Stomach (tissue), 9 donors: ENCODE measurements around the gene PEPD. TPM values are rescaled to one million over a fixed set of nuclear protein-coding genes. Genes with fewer than 3 reads are reported as not detected.
"Not testable (repeated sequence)": the region's sequence is repeated elsewhere in the genome, so short reads cannot be mapped to it uniquely, and the experiment has no call there.

Source experiments
- DNase-seq, 2 donors: peaks; one replicate each; pipeline versions ENCODE4 v3.0.0 to v3.0.0-alpha.2; 2013 to 2019
- H3K27ac ChIP-seq, 5 donors: fragments of 200-600 bp in 4 of 5; sonication (generic) in 4 of 5; one replicate each; pipeline ENCODE4 v1.5.1; 2013 to 2019; ENCODE audit warnings: mild to moderate bottlenecking in 1 of 5, moderate library complexity in 1 of 5
- H3K27me3 ChIP-seq, 3 donors: fragments of 200-600 bp; sonication (generic); one replicate each; pipeline ENCODE4 v1.5.1; 2017 to 2019; ENCODE audit warnings: mixed run types in 1 of 3
- H3K36me3 ChIP-seq, 4 donors: fragments of 200-600 bp; sonication (generic); 1 replicate in 3 of 4; 2 replicates in 1 of 4; pipeline ENCODE4 v1.5.1; 2016 to 2019
- H3K4me1 ChIP-seq, 4 donors: fragments of 200-600 bp; sonication (generic); one replicate each; pipeline ENCODE4 v1.5.1; 2016 to 2019
- H3K4me3 ChIP-seq, 4 donors: fragments of 200-600 bp; sonication (generic) in 3 of 4; one replicate each; pipeline ENCODE4 v1.5.1; 2016 to 2019; ENCODE audit warnings: mild to moderate bottlenecking in 1 of 4
- H3K9me3 ChIP-seq, 4 donors: fragments of 200-600 bp; sonication (generic); one replicate each; pipeline ENCODE4 v1.5.1; 2016 to 2019
- EP300 ChIP-seq: sonication (generic); formaldehyde crosslinking; IDR thresholded peaks from one replicate; pipeline ENCODE4 v1.6.1; 2017; ENCODE audit warnings: antibody characterized with exemption
- POLR2A ChIP-seq, 4 donors: fragments of 450-650 bp; IDR thresholded peaks; one replicate each; pipeline ENCODE4 v1.6.1; 2016; ENCODE audit warnings: antibody characterized with exemption in 4 of 4, control low read depth in 2 of 4, mild to moderate bottlenecking in 1 of 4, moderate library complexity in 1 of 4
- POLR2AphosphoS5 ChIP-seq, 3 donors: sonication (generic); formaldehyde crosslinking; IDR thresholded peaks; one replicate each; pipeline ENCODE4 v1.6.1; 2016; ENCODE audit warnings: antibody characterized with exemption in 3 of 3
- WGBS, 5 donors: extraction: QIAGEN DNeasy Blood & Tissue Kit in 3 of 5; methylation state at CpG; one replicate each; pipeline versions ENCODE4 v1.1.5 to v1.1.7; 2013 to 2018; 5-methylcytosine and 5-hydroxymethylcytosine counted together
- intact Hi-C: fragments of 100-400 bp; cut with DNase I; formaldehyde crosslinking; loops from one replicate; pipeline ENCODE4 v1.15.1; 2023; ENCODE audit warnings: low total_unique reads
- polyA plus RNA-seq, 3 donors: library from polyadenylated mRNA; stranded (reverse); fragments of 200-250 nt; gene quantifications; one replicate each; pipeline ENCODE4 v1.2.3, GENCODE V29; 2013
- total RNA-seq, 5 donors: library from RNA; depleted of rRNA; stranded (reverse); fragments of >200 nt; gene quantifications; one replicate each; pipeline versions ENCODE4 v1.1.0 to v1.2.3, GENCODE V29; 2014 to 2016
- TF ChIP-seq, protein P1 (sequence below), 7 experiments: fragments of 450-650 bp in 4 of 7; fragments of 200-600 bp in 3 of 7; sonication (generic) in 3 of 7; IDR thresholded peaks; one replicate each; pipeline ENCODE4 v1.5.1; 2016 to 2019; ENCODE audit warnings: antibody characterized with exemption in 7 of 7, control low read depth in 2 of 7, mild to moderate bottlenecking in 1 of 7
- donor health status: healthy with polysubstance abuse.
- donor health status: Bipolar disorder and iron deficiency.
- donor health status: healthy.

The PEPD gene
- total and polyA plus RNA-seq, 8 donors: 8.8 to 99.4 (median 42.7) TPM

DNA sequence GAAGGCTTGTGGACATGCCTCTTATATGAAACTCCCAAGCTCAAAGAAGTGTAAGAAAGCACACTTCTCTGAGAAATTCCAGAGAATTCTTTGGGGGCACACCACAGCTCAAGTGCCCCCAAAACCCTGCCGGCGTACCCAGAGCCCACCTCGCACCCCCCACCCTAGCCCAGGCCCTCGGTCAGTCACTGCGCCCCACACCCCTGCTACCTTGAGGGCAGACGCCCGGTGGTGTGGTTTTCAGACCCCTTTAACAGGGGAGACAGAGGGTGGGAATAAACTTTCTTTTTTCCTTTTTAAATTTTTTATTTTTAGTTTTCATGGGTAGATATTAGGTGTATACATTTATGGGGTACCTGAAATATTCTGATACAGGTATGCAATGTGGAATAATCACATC, 29.5 kb downstream of the PEPD start:
- no peak for DNase-seq
- no peaks in the 10 kb centered on the region for H3K9me3 ChIP-seq
- no peaks in the 10 kb centered on the region for H3K27me3 ChIP-seq
- no peak overlapping the region for H3K4me3 ChIP-seq
- WGBS, 5 donors: 93 to 97% (median 95%) methylated on average over 7 of the region's 7 CpGs
- H3K27ac ChIP-seq: no peak overlapping the region
- H3K4me1 ChIP-seq: no peaks in the 10 kb centered on the region
- TF ChIP-seq EP300 (no peak), POLR2AphosphoS5 (IDR thresholded peaks at IDR 0.05) (no peak), POLR2A (IDR thresholded peaks at IDR 0.05) (no peak)
- TF ChIP-seq, protein P1, sequence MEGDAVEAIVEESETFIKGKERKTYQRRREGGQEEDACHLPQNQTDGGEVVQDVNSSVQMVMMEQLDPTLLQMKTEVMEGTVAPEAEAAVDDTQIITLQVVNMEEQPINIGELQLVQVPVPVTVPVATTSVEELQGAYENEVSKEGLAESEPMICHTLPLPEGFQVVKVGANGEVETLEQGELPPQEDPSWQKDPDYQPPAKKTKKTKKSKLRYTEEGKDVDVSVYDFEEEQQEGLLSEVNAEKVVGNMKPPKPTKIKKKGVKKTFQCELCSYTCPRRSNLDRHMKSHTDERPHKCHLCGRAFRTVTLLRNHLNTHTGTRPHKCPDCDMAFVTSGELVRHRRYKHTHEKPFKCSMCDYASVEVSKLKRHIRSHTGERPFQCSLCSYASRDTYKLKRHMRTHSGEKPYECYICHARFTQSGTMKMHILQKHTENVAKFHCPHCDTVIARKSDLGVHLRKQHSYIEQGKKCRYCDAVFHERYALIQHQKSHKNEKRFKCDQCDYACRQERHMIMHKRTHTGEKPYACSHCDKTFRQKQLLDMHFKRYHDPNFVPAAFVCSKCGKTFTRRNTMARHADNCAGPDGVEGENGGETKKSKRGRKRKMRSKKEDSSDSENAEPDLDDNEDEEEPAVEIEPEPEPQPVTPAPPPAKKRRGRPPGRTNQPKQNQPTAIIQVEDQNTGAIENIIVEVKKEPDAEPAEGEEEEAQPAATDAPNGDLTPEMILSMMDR (IDR thresholded peaks at IDR 0.05): no peak
- intact Hi-C loops: no loop called here
- peaks cover 0 to 60% (median 45%) of the 10 kb centered on the region in 4 donors for H3K36me3 ChIP-seq

DNA sequence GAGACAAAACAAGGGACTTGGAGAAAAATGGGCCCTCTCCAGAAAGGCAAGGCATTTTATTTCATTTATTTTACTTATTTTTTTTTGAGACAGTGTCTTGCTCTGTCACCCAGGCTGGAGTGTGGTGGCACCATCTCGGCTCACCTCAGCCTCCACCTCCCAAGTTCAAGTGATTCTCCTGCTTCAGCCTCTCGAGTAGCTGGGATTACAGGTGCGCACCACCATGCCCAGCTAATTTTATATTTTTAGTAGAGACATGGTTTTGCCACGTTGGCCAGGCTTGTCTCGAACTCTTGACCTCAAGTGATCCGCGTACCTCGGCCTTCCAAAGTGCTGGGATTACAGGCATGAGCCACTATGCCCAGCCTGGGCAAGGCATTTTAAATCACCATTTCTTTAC, 31.0 kb downstream of the PEPD start:
- intact Hi-C loops, H3K27me3 ChIP-seq, DNase-seq, H3K4me1 ChIP-seq, H3K27ac ChIP-seq, H3K9me3 ChIP-seq, H3K4me3 ChIP-seq: not testable (repeated sequence)
- H3K36me3 ChIP-seq: peaks cover 0 to 51% (median 32%) of the 10 kb centered on the region in 4 donors
- 93 to 95% (median 94%) methylated on average over 8 of the region's 8 CpGs for WGBS, 5 donors

DNA sequence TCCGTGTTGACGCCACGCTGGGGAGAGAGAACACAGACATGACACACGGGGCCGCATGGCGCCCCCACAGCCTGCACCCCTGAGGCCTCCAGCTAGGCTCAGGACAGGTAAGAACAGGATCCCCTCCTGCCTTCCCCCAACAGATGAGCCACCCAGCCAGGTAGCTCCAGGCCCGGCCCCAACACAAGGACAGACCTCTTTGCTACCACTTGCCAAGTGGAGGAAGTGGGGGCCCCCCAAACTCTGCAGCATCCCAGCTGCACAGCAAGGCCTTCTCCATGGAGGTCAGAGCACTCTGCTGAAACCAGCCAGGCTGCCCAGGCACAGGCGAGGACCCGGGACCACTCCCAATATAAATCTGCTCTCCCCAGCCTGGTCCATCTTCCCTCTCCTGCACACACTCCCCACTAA, 31.5 kb downstream of the PEPD start:
- no peaks in the 10 kb centered on the region for H3K4me1 ChIP-seq
- no peak overlapping the region for H3K27ac ChIP-seq
- H3K4me3 ChIP-seq: no peak overlapping the region
- peaks cover 0 to 49% (median 32%) of the 10 kb centered on the region in 4 donors for H3K36me3 ChIP-seq
- WGBS, 5 donors: 80 to 95% (median 93%) methylated on average over 8 to 9 of the region's 9 CpGs
- intact Hi-C loops: no loop called here
- TF ChIP-seq POLR2A (IDR thresholded peaks at IDR 0.05): no peak
- TF ChIP-seq POLR2AphosphoS5 (IDR thresholded peaks at IDR 0.05): no peak
- no peak for TF ChIP-seq EP300
- TF ChIP-seq, protein P1 (IDR thresholded peaks at IDR 0.05): no peak
- no peak for DNase-seq
- no peaks in the 10 kb centered on the region for H3K27me3 ChIP-seq
- no peaks in the 10 kb centered on the region for H3K9me3 ChIP-seq

DNA sequence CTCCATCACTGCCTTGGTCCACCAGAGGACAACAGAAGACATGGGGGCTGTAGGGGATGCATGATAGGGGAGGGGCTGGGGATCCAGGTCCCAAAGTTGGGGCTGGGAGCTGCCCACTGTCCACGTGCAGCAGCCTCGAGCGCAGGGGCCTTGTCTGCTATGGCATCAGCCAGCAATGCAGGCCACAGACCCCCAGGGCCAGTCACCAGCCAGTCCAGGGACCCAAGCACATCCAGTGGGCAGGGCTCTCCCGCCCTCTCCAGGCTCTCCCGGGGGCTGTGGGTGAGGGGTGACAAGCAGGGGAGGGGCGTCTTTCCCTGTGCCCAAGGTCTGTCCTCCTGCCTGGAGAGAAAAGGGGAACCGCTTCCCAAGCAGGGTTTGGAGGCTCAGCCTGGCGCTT, 32.8 kb downstream of the PEPD start:
- no peaks in the 10 kb centered on the region for H3K4me1 ChIP-seq
- peaks cover 0 to 54% (median 33%) of the 10 kb centered on the region in 4 donors for H3K36me3 ChIP-seq
- no peak overlapping the region for H3K4me3 ChIP-seq
- TF ChIP-seq POLR2AphosphoS5 (IDR thresholded peaks at IDR 0.05): no peak
- TF ChIP-seq POLR2A (IDR thresholded peaks at IDR 0.05): no peak
- TF ChIP-seq, protein P1 (IDR thresholded peaks at IDR 0.05): no peak
- TF ChIP-seq EP300: no peak
- WGBS, 5 donors: 91 to 97% (median 96%) methylated on average over 3 to 8 of the region's 8 CpGs
- intact Hi-C loops: no loop called here
- DNase-seq: no peak
- H3K9me3 ChIP-seq: peaks cover 0 to under 1% (median 0%) of the 10 kb centered on the region in 4 donors
- H3K27me3 ChIP-seq: no peaks in the 10 kb centered on the region
- no peak overlapping the region for H3K27ac ChIP-seq

DNA sequence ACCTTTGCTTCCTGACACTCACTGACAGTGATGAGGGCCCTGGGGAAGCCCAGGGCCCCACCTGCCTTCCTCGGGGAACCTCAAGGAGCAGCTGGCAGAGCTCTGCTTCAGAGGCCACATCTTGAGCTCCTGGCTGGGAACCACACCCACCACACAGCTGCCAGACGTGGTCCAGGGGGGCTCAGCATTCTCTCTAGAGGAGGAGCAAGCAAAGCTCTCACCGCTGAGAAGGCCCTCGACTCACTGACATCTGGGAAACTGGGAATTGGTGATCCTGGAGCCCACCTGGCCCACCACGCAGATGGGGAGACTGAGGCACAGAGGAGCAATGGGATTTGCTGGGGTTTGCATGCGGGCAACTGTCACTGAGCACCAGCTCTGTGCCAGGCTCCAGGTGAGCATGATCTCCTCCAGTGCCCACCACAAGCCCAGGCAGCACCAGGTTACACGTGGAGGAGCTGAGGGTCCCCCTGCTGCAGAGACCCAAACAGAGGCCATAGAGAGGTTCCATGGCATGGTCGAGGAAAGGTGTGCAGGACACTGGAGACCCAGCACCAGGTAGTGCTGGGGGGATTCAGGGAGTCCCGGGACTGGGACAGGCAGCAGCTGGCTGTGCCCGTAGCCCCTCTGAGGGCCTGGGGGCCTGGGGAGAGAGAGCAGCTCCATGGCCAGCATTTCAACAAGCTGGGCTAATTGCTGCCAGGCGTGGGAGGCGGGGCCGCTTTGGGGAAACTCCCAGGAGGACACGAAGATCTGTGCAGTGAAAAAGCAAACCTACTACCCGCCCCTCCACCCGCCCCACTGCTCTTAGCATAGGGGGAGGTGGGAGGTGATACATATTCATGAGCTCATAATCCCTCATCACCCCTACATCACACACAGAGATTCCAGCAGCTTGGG, 33.4 kb downstream of the PEPD start:
- Histone ChIP-seq H3K27ac (no peak overlapping the region), H3K27me3 (no peaks in the 10 kb centered on the region), H3K4me3 (no peak overlapping the region), H3K9me3 (peaks cover 0 to 8% (median 2%) of the 10 kb centered on the region in 4 donors), H3K36me3 (peaks cover 0 to 61% (median 34%) of the 10 kb centered on the region in 4 donors), H3K4me1 (no peaks in the 10 kb centered on the region)
- TF ChIP-seq POLR2A (IDR thresholded peaks at IDR 0.05): no peak
- no peak for TF ChIP-seq EP300
- no peak for DNase-seq
- intact Hi-C loops: no loop called here
- WGBS, 5 donors: 86 to 92% (median 88%) methylated on average over 15 to 16 of the region's 16 CpGs
